ENCODE data around the gene ZNF598.
"Not testable (repeated sequence)": the region's sequence is repeated elsewhere in the genome, so short reads cannot be mapped to it uniquely, and the experiment has no call there.

The ZNF598 gene

GRCh38 chr16:2040787-2041522 lies 31.3 kb upstream of the ZNF598 start:
- DNase-seq (ENCODE audit: low read depth in 3 of 3): no peak

GRCh38 chr16:2040041-2040786 lies 30.6 kb upstream of the ZNF598 start:
- DNase-seq (ENCODE audit: low read depth in 3 of 3): no peak

GRCh38 chr16:2039274-2040031 lies 29.8 kb upstream of the ZNF598 start:
- DNase-seq (ENCODE audit: low read depth in 3 of 3): no peak

GRCh38 chr16:2038382-2039231 lies 29.0 kb upstream of the ZNF598 start:
- DNase-seq (ENCODE audit: low read depth in 3 of 3): no peak

GRCh38 chr16:2037647-2038381 lies 28.2 kb upstream of the ZNF598 start:
- no peak for DNase-seq (ENCODE audit: low read depth in 3 of 3)

- no peak for DNase-seq (ENCODE audit: low read depth in 3 of 3)
Observed at GRCh38 chr16:2037115-2037514, 27.5 kb upstream of the ZNF598 start.

- DNase-seq (ENCODE audit: low read depth in 3 of 3): no peak
Observed at GRCh38 chr16:2036200-2036966, 26.8 kb upstream of the ZNF598 start.

- no peak for DNase-seq (ENCODE audit: low read depth in 3 of 3)
Observed at GRCh38 chr16:2035431-2036199, 26.0 kb upstream of the ZNF598 start.

- no peak for DNase-seq (ENCODE audit: low read depth in 3 of 3)
Observed at GRCh38 chr16:2034696-2035430, 25.2 kb upstream of the ZNF598 start.

GRCh38 chr16:2033909-2034695 lies 24.5 kb upstream of the ZNF598 start:
- not testable (repeated sequence) for DNase-seq (ENCODE audit: low read depth in 3 of 3)

GRCh38 chr16:2033057-2033908 lies 23.7 kb upstream of the ZNF598 start:
- no peak for DNase-seq (ENCODE audit: low read depth in 3 of 3)

- DNase-seq (ENCODE audit: low read depth in 3 of 3): no peak
Observed at GRCh38 chr16:2032285-2033056, 22.9 kb upstream of the ZNF598 start.

- DNase-seq (ENCODE audit: low read depth in 3 of 3): no peak
Observed at GRCh38 chr16:2031081-2031577, 21.5 kb upstream of the ZNF598 start.

- no peak for DNase-seq (ENCODE audit: low read depth in 3 of 3)
Observed at GRCh38 chr16:2030036-2030435, 20.4 kb upstream of the ZNF598 start.

GRCh38 chr16:2029350-2029749 lies 19.7 kb upstream of the ZNF598 start:
- no peak for DNase-seq (ENCODE audit: low read depth in 3 of 3)
